Uterus (tissue), 4 donors: ENCODE data around the gene OSBPL9. TPM values are rescaled to one million over a fixed set of nuclear protein-coding genes. Genes with fewer than 3 reads are reported as not detected.

Experiments
- DNase-seq, 2 donors: peaks; one replicate each; pipeline ENCODE4 v3.0.0-alpha.2; 2019 to 2020
- H3K27ac ChIP-seq, 2 donors: fragments of 200-600 bp; sonication (generic); 1 replicate in 1 of 2; 2 replicates in 1 of 2; pipeline ENCODE4 v1.5.1; 2016 to 2018
- H3K27me3 ChIP-seq, 2 donors: fragments of 200-600 bp; sonication (generic); one replicate each; pipeline ENCODE4 v1.5.1; 2018 to 2019; ENCODE audit warnings: control low read depth in 1 of 2
- H3K36me3 ChIP-seq, 2 donors: fragments of 200-600 bp; sonication (generic); one replicate each; pipeline ENCODE4 v1.5.1; 2019; ENCODE audit warnings: control low read depth in 1 of 2
- H3K4me1 ChIP-seq, 2 donors: fragments of 200-600 bp; sonication (generic); one replicate each; pipeline ENCODE4 v1.5.1; 2018 to 2019; ENCODE audit warnings: control low read depth in 1 of 2
- H3K4me3 ChIP-seq, 2 donors: fragments of 200-600 bp; sonication (generic); 1 replicate in 1 of 2; 2 replicates in 1 of 2; pipeline ENCODE4 v1.5.1; 2018 to 2019; ENCODE audit warnings: mild to moderate bottlenecking in 1 of 2
- H3K9me3 ChIP-seq, 2 donors: fragments of 200-600 bp; sonication (generic); one replicate each; pipeline ENCODE4 v1.5.1; 2019; ENCODE audit warnings: control low read depth in 1 of 2
- POLR2A ChIP-seq, 2 donors: fragments of 450-650 bp; IDR thresholded peaks; one replicate each; pipeline ENCODE4 v1.6.1; 2016; ENCODE audit warnings: antibody characterized with exemption in 2 of 2, mild to moderate bottlenecking in 1 of 2, moderate library complexity in 1 of 2
- intact Hi-C: fragments of 100-400 bp; cut with DNase I; formaldehyde crosslinking; loops from one replicate; pipeline ENCODE4 v1.15.1; 2023; ENCODE audit warnings: low total_unique reads
- total RNA-seq, 4 donors: library from RNA; depleted of rRNA in 3 of 4; stranded (reverse); fragments of >200 nt in 3 of 4; gene quantifications; one replicate each; pipeline versions ENCODE4 v1.1.0 to v1.2.4, GENCODE V29; 2014 to 2023
- TF ChIP-seq, protein P1 (sequence below), 4 experiments: fragments of 200-600 bp in 2 of 4; fragments of 450-650 bp in 2 of 4; sonication (generic) in 2 of 4; IDR thresholded peaks; one replicate each; pipeline ENCODE4 v1.5.1; 2016 to 2019; ENCODE audit warnings: antibody characterized with exemption in 4 of 4, mild to moderate bottlenecking in 2 of 4, moderate library complexity in 1 of 4
- donor health status: DM: yes; HTN: yes; CAD: no.

OSBPL9 gene
- total RNA-seq, 4 donors from 2014 or later, result 94.0 to 122 (median 108) TPM

DNA sequence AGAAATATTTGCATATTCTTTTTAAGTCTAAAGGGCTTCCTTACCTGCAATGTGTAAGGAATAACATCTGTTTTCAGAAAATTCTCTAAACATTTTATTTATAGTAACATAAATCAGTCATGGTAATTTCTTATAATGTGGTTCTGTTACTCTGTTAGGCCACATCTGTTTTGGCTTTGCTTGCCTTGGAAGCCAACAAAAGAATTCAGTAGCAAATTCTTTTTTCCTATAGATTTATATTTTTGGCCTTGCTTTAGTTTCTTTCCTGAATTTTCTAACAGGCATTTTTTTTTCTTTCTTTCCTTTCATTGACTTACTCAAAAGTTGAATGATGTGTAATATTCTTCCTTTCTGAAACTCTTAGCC lies 72.2 kb downstream of the OSBPL9 start:
- Histone ChIP-seq H3K4me1 (peaks cover 9 to 17% of the 10 kb centered on the region in 2 donors), H3K27ac (peak overlapping the region in 1 of 2 donors; percentile 18)
- TF ChIP-seq, protein P1, sequence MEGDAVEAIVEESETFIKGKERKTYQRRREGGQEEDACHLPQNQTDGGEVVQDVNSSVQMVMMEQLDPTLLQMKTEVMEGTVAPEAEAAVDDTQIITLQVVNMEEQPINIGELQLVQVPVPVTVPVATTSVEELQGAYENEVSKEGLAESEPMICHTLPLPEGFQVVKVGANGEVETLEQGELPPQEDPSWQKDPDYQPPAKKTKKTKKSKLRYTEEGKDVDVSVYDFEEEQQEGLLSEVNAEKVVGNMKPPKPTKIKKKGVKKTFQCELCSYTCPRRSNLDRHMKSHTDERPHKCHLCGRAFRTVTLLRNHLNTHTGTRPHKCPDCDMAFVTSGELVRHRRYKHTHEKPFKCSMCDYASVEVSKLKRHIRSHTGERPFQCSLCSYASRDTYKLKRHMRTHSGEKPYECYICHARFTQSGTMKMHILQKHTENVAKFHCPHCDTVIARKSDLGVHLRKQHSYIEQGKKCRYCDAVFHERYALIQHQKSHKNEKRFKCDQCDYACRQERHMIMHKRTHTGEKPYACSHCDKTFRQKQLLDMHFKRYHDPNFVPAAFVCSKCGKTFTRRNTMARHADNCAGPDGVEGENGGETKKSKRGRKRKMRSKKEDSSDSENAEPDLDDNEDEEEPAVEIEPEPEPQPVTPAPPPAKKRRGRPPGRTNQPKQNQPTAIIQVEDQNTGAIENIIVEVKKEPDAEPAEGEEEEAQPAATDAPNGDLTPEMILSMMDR (IDR thresholded peaks at IDR 0.05), result no peak
- no peak for TF ChIP-seq POLR2A (IDR thresholded peaks at IDR 0.05)

DNA sequence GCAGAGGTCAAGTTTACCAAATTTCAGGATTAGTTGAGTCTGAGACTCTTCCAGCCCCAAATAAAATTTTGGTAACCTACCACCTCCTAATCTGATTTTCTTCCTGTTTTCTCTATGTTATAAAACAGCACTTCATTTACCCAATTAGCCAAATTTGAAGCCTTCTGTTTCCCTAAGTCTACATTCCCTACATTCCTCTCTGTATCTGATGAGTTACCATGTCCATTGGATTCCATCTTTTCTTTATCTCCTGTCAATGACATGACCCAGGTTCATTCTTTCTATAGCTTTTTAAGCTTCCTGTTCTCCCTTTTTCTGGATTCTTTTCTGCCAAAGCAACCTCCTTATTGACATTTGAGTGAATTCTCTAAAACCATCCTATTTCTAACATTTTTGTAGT lies 72.8 kb downstream of the OSBPL9 start:
- Histone ChIP-seq H3K27ac (peak overlapping the region in 1 of 2 donors; percentile 18), H3K27me3 (no peaks in the 10 kb centered on the region), H3K9me3 (no peaks in the 10 kb centered on the region), H3K4me3 (no peak overlapping the region), H3K4me1 (peaks cover 9 to 17% of the 10 kb centered on the region in 2 donors), H3K36me3 (no peaks in the 10 kb centered on the region)
- DNase-seq, result no peak
- no peak for TF ChIP-seq POLR2A (IDR thresholded peaks at IDR 0.05)
- TF ChIP-seq, protein P1 (IDR thresholded peaks at IDR 0.05), result no peak
- intact Hi-C loops, result no loop called here

More for the DNA sequence above, 72.2 kb downstream of the OSBPL9 start:
- intact Hi-C loops, result no loop called here
- Histone ChIP-seq H3K36me3 (no peaks in the 10 kb centered on the region), H3K9me3 (no peaks in the 10 kb centered on the region), H3K4me3 (no peak overlapping the region), H3K27me3 (no peaks in the 10 kb centered on the region)
- no peak for DNase-seq

DNA sequence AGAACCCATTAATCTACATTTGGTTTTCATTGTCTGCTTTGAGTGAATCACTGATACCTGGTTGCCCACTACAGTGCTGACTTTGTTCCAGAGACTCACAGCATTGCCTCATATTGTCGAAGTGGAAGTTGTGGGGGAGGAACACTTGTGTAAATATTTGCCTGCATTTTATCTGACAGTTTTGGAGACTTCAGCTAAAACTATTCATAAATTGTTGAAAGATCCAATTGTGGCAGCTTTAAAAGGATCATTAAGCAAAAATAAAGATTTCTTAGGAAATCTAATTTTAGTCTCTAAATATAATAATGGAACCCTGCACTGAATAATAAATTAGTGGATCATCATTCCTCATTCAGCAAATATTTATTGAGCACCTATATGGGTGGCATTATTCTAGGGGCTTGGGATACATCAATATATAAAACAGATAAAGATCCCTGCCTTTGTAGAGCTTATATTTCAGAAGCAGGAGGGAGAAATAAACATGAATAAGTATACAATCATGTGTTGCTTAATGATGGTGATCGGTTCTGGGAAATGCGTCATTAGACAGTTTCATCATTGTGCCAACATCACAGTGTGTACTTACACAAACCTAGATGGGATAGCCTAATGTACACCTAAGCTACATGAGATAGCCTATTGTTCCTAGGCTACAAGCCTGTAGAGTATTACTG lies 73.5 kb downstream of the OSBPL9 start:
- no peak for DNase-seq
- H3K4me3 ChIP-seq, result no peak overlapping the region
- no peaks in the 10 kb centered on the region for H3K36me3 ChIP-seq
- peaks cover 9 to 17% of the 10 kb centered on the region in 2 donors for H3K4me1 ChIP-seq
- TF ChIP-seq POLR2A (IDR thresholded peaks at IDR 0.05), result no peak
- no peaks in the 10 kb centered on the region for H3K27me3 ChIP-seq
- intact Hi-C loops, result no loop called here
- H3K27ac ChIP-seq, result peak overlapping the region in 1 of 2 donors; percentile 18
- H3K9me3 ChIP-seq, result no peaks in the 10 kb centered on the region

DNA sequence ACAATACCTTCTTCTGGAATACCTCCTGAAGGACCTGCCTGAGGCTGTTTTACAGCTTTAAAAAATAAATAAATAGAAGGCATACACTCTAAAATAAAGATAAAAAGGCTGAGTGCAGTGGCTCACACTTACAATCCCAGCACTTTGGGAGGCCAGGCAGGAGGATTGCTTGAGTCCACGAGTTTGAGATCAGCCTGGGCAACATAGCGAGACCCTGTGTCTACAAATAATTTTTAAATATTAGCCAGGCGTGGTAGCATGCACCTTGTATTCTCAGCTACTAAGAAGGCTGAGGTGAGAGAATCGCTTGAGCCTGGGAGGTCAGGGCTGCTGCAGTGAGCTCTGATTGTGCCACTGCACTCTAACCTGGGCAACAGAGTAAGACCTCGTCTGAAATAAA lies 75.0 kb downstream of the OSBPL9 start:
- Histone ChIP-seq H3K27me3 (no peaks in the 10 kb centered on the region), H3K9me3 (no peaks in the 10 kb centered on the region), H3K4me1 (peaks cover 9 to 17% of the 10 kb centered on the region in 2 donors), H3K27ac (no peak overlapping the region), H3K4me3 (no peak overlapping the region), H3K36me3 (no peaks in the 10 kb centered on the region)
- TF ChIP-seq, protein P1 (IDR thresholded peaks at IDR 0.05), result no peak
- no peak for TF ChIP-seq POLR2A (IDR thresholded peaks at IDR 0.05)
- no peak for DNase-seq
- intact Hi-C loops, result no loop called here

DNA sequence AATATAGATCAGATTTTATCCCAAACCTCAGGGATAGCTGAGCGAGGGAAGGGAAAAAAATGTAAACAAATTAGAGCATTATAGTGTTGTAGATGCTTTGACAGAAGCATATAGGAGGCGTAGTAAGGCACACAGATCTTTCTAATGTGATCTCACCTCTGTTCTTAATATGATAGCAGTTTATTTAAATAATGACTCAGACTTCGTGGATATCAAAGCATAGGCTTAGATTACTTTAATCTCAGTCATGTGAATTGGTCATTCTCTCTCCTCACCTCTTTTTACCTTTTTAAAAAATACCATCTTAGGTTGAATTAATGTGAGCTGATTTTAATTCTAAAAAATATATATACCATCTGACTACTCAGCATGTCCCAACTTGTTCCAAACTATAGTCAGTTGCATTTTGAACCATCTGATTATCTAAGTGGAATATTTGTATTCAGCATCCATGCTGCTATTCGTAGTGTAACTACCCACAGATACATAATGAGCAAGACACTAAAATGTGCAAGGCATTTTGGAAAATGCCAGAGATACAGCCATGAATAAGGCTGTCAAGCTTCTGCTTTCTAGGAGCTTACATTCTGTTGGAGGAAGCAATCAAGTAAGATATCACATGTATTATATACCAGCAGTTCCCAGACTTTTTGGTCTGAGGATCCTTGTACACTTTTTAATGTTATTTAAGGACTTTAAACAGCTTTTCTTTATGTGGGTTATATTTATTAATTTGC lies 76.7 kb downstream of the OSBPL9 start:
- intact Hi-C loops, result no loop called here
- DNase-seq, result no peak
- TF ChIP-seq, protein P1 (IDR thresholded peaks at IDR 0.05), result no peak
- no peak for TF ChIP-seq POLR2A (IDR thresholded peaks at IDR 0.05)
- Histone ChIP-seq H3K4me1 (peaks cover 9 to 17% of the 10 kb centered on the region in 2 donors), H3K9me3 (no peaks in the 10 kb centered on the region), H3K27ac (no peak overlapping the region), H3K36me3 (no peaks in the 10 kb centered on the region), H3K27me3 (no peaks in the 10 kb centered on the region), H3K4me3 (no peak overlapping the region)
